ENCODE results near the gene CEBPG. TPM values are rescaled to one million over a fixed set of nuclear protein-coding genes. Genes with fewer than 3 reads are reported as not detected.

Gene CEBPG
- total RNA-seq, 3 donors from 2014 or later = 23.3 to 32.0 (median 23.4) TPM

DNA sequence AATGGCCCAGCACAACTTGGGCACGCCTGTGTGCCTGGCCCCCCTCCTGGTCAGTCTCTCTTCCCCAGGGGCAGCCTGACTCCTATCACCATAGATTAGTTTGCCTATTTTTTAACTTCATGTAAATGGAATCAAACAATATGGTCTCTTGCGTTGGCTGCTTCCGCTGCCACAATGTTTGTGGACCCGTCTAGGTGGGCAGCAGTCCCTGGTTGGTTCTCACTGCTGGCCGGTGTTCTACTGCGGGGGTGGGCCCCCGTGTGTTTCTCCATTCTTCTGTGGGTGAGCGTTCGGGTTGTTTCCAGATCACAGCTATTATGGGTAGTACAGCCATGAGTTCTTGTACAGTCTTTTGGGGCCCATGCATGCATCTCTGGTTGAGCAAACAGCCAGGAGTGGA lies 47.3 kb downstream of the CEBPG start:
- H3K9me3 ChIP-seq = no peaks in the 10 kb centered on the region
- no peaks in the 10 kb centered on the region for H3K4me1 ChIP-seq
- H3K36me3 ChIP-seq = no peaks in the 10 kb centered on the region
- no peak overlapping the region for H3K27ac ChIP-seq
- intact Hi-C loops (cut with DNase I; ENCODE audit: low total_unique reads) = no loop called here
- DNase-seq (ENCODE audit: low spot score in 2 of 2) = no peak
- no peaks in the 10 kb centered on the region for H3K27me3 ChIP-seq
- no peak overlapping the region for H3K4me3 ChIP-seq
- TF ChIP-seq POLR2A (IDR thresholded peaks at IDR 0.05) (no peak), POLR2AphosphoS5 (IDR thresholded peaks at IDR 0.05) (no peak)
- TF ChIP-seq, protein P1, sequence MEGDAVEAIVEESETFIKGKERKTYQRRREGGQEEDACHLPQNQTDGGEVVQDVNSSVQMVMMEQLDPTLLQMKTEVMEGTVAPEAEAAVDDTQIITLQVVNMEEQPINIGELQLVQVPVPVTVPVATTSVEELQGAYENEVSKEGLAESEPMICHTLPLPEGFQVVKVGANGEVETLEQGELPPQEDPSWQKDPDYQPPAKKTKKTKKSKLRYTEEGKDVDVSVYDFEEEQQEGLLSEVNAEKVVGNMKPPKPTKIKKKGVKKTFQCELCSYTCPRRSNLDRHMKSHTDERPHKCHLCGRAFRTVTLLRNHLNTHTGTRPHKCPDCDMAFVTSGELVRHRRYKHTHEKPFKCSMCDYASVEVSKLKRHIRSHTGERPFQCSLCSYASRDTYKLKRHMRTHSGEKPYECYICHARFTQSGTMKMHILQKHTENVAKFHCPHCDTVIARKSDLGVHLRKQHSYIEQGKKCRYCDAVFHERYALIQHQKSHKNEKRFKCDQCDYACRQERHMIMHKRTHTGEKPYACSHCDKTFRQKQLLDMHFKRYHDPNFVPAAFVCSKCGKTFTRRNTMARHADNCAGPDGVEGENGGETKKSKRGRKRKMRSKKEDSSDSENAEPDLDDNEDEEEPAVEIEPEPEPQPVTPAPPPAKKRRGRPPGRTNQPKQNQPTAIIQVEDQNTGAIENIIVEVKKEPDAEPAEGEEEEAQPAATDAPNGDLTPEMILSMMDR (IDR thresholded peaks at IDR 0.05) = no peak

DNA sequence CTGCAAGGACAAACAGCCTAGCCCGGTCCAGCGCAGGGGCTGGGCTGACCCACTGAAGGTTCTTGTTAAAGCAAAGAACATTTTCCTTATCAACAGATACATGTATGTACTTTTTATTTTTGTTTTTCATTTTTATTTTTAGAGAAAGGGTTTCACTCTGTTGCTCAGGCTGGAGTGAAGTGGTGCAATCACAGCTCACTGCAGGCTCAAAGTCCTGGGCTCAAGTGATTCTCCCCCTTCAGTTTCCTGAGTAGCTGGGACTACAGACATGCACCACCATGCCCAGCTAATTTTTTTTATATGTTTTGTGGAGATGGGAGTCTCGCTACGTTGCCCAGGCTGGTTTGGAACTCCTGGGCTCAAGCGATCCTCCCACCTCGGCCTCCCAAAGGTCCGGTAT lies 47.9 kb downstream of the CEBPG start:
- Histone ChIP-seq H3K9me3 (no peaks in the 10 kb centered on the region), H3K36me3 (no peaks in the 10 kb centered on the region), H3K27me3 (no peaks in the 10 kb centered on the region), H3K4me3 (no peak overlapping the region), H3K27ac (no peak overlapping the region), H3K4me1 (no peaks in the 10 kb centered on the region)
- no peak for DNase-seq (ENCODE audit: low spot score in 2 of 2)
- TF ChIP-seq POLR2AphosphoS5 (IDR thresholded peaks at IDR 0.05) = no peak
- intact Hi-C loops (cut with DNase I; ENCODE audit: low total_unique reads) = no loop called here

DNA sequence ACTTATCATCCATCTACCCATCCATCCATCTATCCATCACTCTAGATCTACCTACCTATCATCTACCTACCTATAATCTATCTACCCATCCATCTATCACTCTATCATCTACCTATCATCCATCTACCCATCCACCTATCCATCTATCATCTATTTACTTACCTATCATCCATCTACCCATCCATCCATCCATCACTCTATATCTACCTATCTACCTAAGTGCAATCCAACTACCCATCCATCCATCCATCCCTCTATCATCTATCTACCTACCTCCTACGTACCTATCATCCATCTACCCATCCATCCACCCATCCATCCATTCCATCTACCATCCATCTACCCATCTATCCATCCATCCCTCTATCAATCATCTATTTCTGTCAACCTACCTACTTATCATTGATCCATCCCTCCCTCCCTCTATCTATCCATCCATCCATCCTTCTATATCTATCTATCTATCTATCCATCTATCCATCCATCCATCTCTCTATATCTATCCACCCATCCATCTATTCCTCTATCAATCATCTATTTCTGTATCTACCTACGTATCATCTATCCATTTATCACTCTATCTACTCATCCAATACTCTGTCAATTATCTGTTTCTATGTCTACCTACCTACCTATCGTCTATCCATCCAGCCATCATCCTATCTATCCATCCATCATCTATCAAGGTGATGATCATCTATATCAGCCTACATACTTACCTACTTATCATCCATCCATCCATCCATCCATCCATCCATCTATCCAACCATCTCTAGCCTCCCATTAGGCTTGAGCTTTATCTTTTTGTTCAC lies 49.1 kb downstream of the CEBPG start:
- TF ChIP-seq, protein P1 (IDR thresholded peaks at IDR 0.05) = no peak
- TF ChIP-seq POLR2AphosphoS5 (IDR thresholded peaks at IDR 0.05) = no peak
- no peak for TF ChIP-seq POLR2A (IDR thresholded peaks at IDR 0.05)
- H3K36me3 ChIP-seq = no peaks in the 10 kb centered on the region
- no peaks in the 10 kb centered on the region for H3K9me3 ChIP-seq
- H3K4me3 ChIP-seq = no peak overlapping the region
- no peak for DNase-seq (ENCODE audit: low spot score in 2 of 2)
- H3K27ac ChIP-seq = no peak overlapping the region
- intact Hi-C loops (cut with DNase I; ENCODE audit: low total_unique reads) = no loop called here
- H3K4me1 ChIP-seq = no peaks in the 10 kb centered on the region
- no peaks in the 10 kb centered on the region for H3K27me3 ChIP-seq

DNA sequence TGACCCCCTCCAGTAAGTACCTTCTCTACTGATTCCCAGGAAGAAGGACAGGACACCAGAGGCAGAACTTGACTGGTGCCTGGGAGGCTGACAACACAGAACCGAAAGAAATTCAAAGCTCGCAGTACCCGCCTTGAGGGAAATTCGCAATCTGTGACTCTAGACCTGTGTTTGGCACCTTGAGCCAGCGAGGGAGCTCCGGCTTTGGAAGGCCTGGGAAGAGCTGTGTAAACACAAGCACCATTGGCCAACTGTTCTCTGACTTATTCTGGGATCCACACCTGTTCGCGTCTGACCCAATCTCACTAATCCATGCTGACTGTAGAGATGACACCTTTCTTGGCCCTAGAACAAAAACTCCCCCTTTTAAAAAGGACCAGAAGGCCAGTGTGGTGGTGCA lies 50.7 kb downstream of the CEBPG start:
- no peak overlapping the region for H3K4me3 ChIP-seq
- no peaks in the 10 kb centered on the region for H3K4me1 ChIP-seq
- DNase-seq (ENCODE audit: low spot score in 2 of 2) = no peak
- TF ChIP-seq POLR2AphosphoS5 (IDR thresholded peaks at IDR 0.05) (no peak), POLR2A (IDR thresholded peaks at IDR 0.05) (no peak)
- TF ChIP-seq, protein P1 (IDR thresholded peaks at IDR 0.05) = no peak
- H3K27me3 ChIP-seq = no peaks in the 10 kb centered on the region
- no peaks in the 10 kb centered on the region for H3K9me3 ChIP-seq
- intact Hi-C loops (cut with DNase I; ENCODE audit: low total_unique reads) = no loop called here
- H3K36me3 ChIP-seq = no peaks in the 10 kb centered on the region
- H3K27ac ChIP-seq = no peak overlapping the region

DNA sequence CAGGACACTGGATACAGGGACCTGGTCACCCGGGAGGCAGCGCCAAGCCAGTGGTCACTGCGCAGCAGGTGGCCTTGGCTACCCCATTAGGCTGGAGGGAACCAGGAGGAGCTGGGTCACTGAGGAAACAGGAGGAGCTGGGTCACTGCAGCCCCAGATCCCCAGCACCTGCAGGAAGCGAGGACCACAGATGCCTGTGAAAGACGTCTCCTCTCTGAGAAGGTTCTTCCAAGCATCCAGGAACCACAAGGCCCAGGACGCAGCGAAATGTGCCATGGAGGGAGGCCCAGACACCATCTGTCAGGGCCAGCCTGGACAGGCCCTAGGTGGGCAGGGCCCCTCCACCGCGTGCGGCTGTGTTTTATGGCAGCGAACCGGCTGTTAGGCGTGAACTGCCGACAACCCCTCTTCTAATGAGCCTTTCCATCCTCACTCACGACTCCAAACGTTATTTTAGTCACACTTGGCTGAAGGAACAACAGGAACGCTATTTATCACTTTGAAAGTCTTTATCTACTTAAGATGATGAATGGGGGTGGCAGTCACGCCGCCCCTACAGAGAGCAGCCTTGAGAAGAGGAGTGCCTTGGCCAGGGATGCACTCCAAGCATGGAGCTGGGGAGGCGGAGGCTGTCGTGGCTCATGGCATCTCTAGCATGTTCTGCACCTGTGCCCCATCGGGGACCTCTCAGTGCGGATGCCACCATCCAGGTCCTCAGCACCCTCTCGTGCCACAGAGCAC lies 53.3 kb downstream of the CEBPG start:
- Histone ChIP-seq H3K4me3 (no peak overlapping the region), H3K27ac (no peak overlapping the region), H3K36me3 (no peaks in the 10 kb centered on the region), H3K4me1 (no peaks in the 10 kb centered on the region), H3K27me3 (no peaks in the 10 kb centered on the region), H3K9me3 (no peaks in the 10 kb centered on the region)
- no peak for DNase-seq (ENCODE audit: low spot score in 2 of 2)
- intact Hi-C loops (cut with DNase I; ENCODE audit: low total_unique reads) = no loop called here
- TF ChIP-seq, protein P1 (IDR thresholded peaks at IDR 0.05) = no peak
- TF ChIP-seq POLR2A (IDR thresholded peaks at IDR 0.05) (no peak), POLR2AphosphoS5 (IDR thresholded peaks at IDR 0.05) (no peak)
